Measurements from ENCODE around the gene TSC22D3.

The TSC22D3 gene

GRCh38 chrX:107729558-107730297 lies 45.9 kb downstream of the TSC22D3 start:
- no peak for DNase-seq

GRCh38 chrX:107728371-107729099 lies 47.1 kb downstream of the TSC22D3 start:
- no peak for DNase-seq

GRCh38 chrX:107726816-107727534 lies 48.6 kb downstream of the TSC22D3 start:
- DNase-seq: no peak

- DNase-seq: no peak
Observed at GRCh38 chrX:107725761-107726555, 49.6 kb downstream of the TSC22D3 start.

GRCh38 chrX:107724653-107725052 lies 50.9 kb downstream of the TSC22D3 start:
- DNase-seq: no peak

GRCh38 chrX:107723511-107723910 lies 52.1 kb downstream of the TSC22D3 start:
- DNase-seq: no peak

GRCh38 chrX:107721966-107722707 lies 53.5 kb downstream of the TSC22D3 start:
- DNase-seq: no peak

- DNase-seq: no peak
Observed at GRCh38 chrX:107721318-107721717, 54.3 kb downstream of the TSC22D3 start.

- DNase-seq: peak; percentile 54 to 62
Observed at GRCh38 chrX:107718156-107718621, 57.4 kb downstream of the TSC22D3 start.

GRCh38 chrX:107716816-107717700 lies 58.5 kb downstream of the TSC22D3 start:
- DNase-seq: peak; percentile 57 to 81

- DNase-seq: no peak
Observed at GRCh38 chrX:107716118-107716684, 59.4 kb downstream of the TSC22D3 start.

GRCh38 chrX:107715331-107716117 lies 60.1 kb downstream of the TSC22D3 start:
- DNase-seq: no peak

GRCh38 chrX:107714206-107714891 lies 61.2 kb downstream of the TSC22D3 start:
- no peak for DNase-seq

GRCh38 chrX:107713543-107714205 lies 61.9 kb downstream of the TSC22D3 start:
- DNase-seq: no peak

GRCh38 chrX:107713203-107713542 lies 62.4 kb downstream of the TSC22D3 start:
- no peak for DNase-seq

- DNase-seq: no peak
Observed at GRCh38 chrX:107712231-107713202, 63.1 kb downstream of the TSC22D3 start.

- DNase-seq: no peak
Observed at GRCh38 chrX:107711521-107712181, 63.9 kb downstream of the TSC22D3 start.

Measured in stimulated activated CD4-positive, alpha-beta T cell treated with anti-CD3 and anti-CD28 coated beads, Interleukin-4, amount 100 ng/mL, for 4 hours (primary cell).